ENCODE data around the gene KIF3B.
"Not testable (repeated sequence)": the region's sequence is repeated elsewhere in the genome, so short reads cannot be mapped to it uniquely, and the experiment has no call there.

The KIF3B gene

GRCh38 chr20:32292548-32292947, 15.1 kb downstream of the KIF3B start:
- DNase-seq (ENCODE audit: extremely low read depth in 1 of 2, low read depth in 1 of 2) = no peak

GRCh38 chr20:32294071-32294470, 16.6 kb downstream of the KIF3B start:
- DNase-seq (ENCODE audit: extremely low read depth in 1 of 2, low read depth in 1 of 2) = no peak

- DNase-seq (ENCODE audit: extremely low read depth in 1 of 2, low read depth in 1 of 2) = no peak
These were observed 19.0 kb downstream of the KIF3B start for GRCh38 chr20:32296412-32296811.

- no peak for DNase-seq (ENCODE audit: extremely low read depth in 1 of 2, low read depth in 1 of 2)
These were observed 19.5 kb downstream of the KIF3B start for GRCh38 chr20:32296819-32297420.

DNA sequence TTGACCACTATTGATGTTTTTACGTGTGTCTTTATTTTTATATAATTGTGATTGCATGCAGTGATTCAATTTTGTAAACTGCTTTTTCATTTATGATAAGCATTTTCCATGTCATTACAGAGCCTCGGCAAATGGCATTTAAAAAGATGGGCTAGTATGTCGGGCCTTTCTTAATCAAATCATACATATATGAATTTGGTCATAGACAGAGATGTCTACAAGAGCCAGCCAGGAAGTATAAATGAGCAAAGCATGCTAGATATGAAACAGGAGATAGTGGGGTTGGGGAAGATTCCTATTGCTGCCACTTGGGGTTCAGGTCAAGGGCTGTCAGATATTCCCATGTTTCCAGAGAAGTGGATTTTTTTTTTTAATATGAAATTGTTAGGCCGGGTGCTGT, 20.0 kb downstream of the KIF3B start:
- DNase-seq (ENCODE audit: extremely low read depth in 1 of 2, low read depth in 1 of 2) = no peak

DNA sequence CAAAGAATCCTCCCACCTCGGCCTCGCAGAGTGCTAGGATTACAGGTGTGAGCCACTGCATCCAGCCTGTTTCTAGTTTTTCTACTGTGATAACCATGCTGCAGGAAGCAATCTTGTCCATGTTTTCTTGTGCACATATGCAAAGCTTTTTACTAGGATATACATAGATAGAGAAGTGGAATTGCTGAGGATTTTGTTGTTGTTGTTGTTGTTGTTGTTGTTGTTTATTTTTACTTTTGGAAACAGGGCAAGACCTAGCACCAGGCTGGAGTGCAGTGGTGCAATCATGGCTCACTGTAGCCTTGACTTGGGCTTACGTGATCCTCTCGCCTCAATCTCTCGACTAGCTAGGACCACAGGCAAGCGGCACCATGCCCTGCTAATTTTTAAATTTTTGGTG, 23.2 kb downstream of the KIF3B start:
- no peak for DNase-seq (ENCODE audit: extremely low read depth in 1 of 2, low read depth in 1 of 2)

GRCh38 chr20:32301719-32302506, 24.5 kb downstream of the KIF3B start:
- DNase-seq (ENCODE audit: extremely low read depth in 1 of 2, low read depth in 1 of 2) = no peak

DNA sequence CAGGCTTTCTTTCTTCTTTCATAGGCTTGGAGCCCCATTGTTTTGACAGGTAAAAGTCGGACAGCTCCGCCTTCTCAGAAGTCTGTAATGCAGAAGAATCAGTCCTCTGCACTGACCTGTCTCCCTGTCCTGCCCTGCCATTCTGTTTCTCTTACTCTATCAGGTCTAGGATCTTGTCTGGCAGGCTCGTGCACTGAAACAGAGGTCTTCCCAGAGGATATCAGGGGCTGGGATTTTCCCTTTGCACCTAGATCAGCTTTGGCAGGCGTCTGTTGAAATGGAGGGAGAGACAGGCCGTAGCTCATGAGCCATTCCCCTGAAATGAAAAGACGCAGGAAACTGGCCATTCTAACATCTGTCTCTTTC, 25.0 kb downstream of the KIF3B start:
- no peak for DNase-seq (ENCODE audit: extremely low read depth in 1 of 2, low read depth in 1 of 2)

DNA sequence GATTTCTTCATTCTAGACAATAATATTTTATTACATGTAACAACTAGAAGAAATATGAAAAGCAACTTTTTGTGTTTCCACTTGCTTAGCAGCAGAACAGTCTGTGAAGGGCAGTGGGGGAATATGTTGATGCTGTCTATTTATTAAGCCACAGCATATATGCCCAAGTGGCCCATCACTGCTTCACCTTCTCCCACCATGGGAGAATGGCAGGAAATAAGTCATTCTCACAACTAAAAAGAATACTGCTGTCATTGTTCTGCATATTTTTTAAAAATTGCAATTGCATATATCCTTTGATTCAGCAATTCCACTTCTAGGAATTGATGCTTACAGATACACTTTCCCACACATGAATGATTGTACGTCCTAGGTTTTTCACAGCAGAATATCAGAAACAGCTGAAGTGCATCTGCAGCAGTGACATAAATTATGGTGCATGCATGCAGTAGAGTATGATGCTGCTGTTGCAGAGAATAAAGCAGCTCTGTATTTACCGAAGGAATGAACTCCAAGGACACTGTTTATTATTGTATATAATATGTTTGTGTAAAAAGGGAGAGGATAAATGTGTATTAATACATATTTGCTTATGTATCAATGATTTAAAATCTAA, 26.8 kb downstream of the KIF3B start:
- DNase-seq (ENCODE audit: extremely low read depth in 1 of 2, low read depth in 1 of 2) = no peak

DNA sequence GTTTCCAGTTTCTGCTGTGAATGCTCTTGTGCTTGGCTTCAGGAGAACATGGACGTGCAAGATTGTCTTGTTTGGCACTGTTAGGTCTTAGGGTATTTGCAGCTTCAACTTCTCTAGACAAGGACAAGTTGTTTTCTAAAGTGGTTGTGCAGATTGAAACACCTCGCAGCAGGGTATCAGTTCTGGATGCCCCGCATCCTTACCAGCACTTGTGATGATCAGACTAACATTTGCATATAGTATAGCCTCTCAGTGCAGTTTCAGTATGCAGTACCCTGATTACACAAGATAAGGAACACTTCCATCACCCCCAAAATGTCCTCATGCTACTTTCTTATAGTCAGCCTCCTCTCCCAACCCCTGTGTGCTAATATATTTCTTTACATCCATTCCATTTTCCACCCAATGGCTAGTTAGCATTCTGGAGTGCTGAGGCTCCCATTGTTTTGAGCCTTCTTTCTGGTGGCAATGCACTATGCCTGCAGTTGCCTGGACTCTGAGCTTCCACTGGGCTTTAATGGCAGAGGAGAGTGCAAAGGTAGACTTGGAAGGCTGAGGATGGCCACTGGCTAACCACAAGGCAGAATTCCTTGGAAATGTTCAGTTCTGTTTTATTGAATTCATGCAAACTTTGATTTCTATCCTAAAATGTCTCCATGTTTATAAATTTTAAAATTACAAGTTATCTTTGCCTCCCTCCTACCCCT, 35.4 kb downstream of the KIF3B start:
- DNase-seq (ENCODE audit: extremely low read depth in 1 of 2, low read depth in 1 of 2) = no peak

DNA sequence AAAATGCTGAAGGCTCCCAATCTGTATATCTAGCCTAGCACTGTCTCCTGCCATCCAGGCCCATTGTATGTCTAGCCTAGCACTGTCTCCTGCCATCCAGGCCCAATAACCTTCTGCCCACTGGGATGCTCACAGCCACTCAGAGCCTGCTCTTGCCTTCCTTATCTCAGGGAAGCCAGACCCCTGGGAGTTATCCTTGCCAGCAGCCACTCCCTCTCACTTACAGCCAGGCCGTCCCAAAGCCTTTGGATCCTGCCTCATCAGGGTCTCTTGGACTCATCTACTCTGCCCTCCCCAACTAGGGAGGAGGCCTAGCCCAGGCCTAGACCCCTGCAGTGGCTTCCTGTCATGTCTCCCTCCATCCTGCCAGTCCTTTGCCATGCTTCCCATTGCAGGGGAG, 37.3 kb downstream of the KIF3B start:
- no peak for DNase-seq (ENCODE audit: extremely low read depth in 1 of 2, low read depth in 1 of 2)

DNA sequence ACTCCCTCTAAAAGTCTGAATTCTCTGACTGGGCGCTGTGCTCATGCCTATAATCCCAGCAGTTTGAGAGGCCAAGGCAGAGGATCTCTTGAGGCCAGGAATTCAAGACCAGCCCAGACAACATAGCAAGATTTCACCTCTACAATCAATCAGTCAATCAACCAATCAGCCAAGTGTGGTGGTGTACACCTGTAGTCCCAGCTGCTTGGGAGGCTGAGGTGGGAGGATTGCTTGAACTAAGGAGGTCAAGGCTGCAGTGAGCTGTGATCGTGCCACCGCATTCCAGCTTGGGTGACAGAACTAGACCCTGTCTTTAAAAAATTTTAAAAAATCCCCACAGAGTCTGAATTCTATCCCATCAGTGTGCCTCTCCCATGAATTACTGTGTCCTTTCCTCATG, 37.9 kb downstream of the KIF3B start:
- DNase-seq (ENCODE audit: extremely low read depth in 1 of 2, low read depth in 1 of 2) = no peak

GRCh38 chr20:32315891-32316290, 38.4 kb downstream of the KIF3B start:
- no peak for DNase-seq (ENCODE audit: extremely low read depth in 1 of 2, low read depth in 1 of 2)

GRCh38 chr20:32316667-32317066, 39.2 kb downstream of the KIF3B start:
- DNase-seq (ENCODE audit: extremely low read depth in 1 of 2, low read depth in 1 of 2) = no peak

DNA sequence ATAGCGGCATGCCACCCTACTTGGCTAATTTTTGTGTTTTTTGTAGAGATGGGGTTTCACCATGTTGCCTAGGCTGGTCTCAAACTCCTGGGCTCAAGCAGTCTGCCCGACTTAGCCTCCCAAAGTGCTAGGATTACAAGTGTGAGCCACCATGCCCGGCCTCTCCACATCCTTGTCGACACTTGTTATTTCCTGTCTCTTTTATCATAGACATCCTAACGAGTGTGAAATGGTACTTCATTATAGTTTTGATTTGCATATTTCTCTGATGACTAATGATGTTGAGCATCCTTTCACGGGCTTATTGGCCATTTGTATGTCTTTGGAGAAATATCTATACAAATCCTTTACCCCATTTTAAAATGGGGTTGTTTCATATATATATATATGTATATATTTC, 41.6 kb downstream of the KIF3B start:
- DNase-seq (ENCODE audit: extremely low read depth in 1 of 2, low read depth in 1 of 2) = no peak

DNA sequence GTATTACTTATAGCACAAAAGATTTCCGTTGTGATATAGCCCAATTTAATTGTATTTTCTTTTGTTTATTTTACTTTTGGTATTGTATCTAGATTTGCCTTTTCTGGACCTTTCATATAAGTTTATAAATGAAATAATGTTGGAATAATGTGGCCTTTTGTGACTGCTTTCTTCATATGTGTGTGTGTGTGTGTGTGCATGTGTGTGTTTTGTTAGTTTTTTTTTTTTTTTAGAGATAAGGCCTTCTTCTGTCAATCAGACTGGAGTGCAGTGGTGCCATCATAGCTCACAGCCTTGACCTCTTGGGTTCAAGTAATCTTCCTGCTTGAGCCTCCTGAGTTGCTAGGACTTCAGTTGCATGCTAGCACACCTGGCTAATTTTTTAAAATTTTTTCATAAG, 42.9 kb downstream of the KIF3B start:
- no peak for DNase-seq (ENCODE audit: extremely low read depth in 1 of 2, low read depth in 1 of 2)

GRCh38 chr20:32321390-32321789, 43.9 kb downstream of the KIF3B start:
- DNase-seq (ENCODE audit: extremely low read depth in 1 of 2, low read depth in 1 of 2) = no peak

GRCh38 chr20:32322260-32322659, 44.8 kb downstream of the KIF3B start:
- not testable (repeated sequence) for DNase-seq (ENCODE audit: extremely low read depth in 1 of 2, low read depth in 1 of 2)

DNA sequence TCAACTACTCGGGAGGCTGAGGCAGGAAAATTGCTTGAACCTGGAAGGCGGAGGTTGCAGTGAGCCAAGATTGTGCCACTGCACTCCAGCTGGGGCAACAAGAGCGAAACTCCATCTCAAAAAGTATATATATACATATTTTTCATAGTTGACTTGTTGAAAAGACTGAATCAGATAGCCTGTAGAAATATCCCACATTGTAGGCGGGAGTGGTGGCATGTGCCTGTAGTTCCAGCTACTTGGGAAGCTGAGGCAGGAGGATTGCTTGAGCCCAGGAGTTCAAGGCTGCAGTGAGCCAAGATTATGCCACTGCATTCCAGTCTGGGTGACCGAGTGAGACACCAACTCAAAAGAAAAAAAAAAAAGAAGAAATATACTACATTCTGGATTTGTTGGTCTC, 46.3 kb downstream of the KIF3B start:
- not testable (repeated sequence) for DNase-seq (ENCODE audit: extremely low read depth in 1 of 2, low read depth in 1 of 2)

DNA sequence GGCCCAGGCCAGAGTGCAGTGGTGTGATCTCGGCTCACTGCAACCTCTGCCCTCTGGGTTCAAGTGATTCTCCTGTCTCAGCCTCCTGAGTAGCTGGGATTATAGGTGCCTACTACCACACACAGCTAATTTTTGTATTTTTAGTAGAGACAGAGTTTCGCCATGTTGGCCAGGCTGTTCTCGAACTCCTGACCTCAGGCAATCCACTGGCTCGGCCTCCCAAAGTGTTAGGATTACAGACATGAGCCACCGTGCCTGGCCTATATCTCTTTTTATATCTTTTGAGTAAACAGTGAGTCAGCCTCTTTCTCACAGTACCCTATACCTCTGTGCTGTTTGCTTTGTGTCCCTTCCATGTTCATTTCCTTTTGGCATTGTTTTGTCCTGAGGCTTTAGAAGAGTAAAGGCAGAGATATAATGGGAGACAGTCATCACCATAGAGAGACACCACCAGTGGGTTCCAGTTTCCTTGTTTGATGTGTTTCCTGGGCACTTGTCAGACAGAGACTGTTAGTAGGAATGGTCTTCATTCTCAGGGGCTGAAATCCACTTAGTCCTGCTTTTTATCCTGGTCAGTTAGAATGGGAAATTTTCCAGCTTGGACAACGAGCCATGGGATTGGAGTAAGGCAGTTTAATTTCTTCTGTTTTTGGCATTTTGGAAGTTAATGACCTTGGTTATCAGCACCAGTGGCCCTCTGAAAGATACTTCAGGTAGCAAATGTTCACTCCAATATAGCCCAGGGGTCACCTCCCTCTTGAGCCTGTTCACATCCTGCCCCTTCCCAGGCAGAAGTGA, 48.5 kb downstream of the KIF3B start:
- no peak for DNase-seq (ENCODE audit: extremely low read depth in 1 of 2, low read depth in 1 of 2)

- DNase-seq (ENCODE audit: extremely low read depth in 1 of 2, low read depth in 1 of 2) = no peak
These were observed 49.0 kb downstream of the KIF3B start for GRCh38 chr20:32326504-32326845.

All from stimulated activated CD8-positive, alpha-beta memory T cell treated with anti-CD3 and anti-CD28 coated beads, Interleukin-7, amount 100 ng/mL, for 48 hours (primary cell).